MM.1S (cell line): ENCODE measurements around the gene ENO3.

ENCODE experiments used
- DNase-seq: peaks from one replicate; pipeline ENCODE4 v3.0.0-alpha.2; 2015
- H2AFZ ChIP-seq: fragments of 300-600 bp; sonication (generic); 2 replicates; pipeline ENCODE4 v1.6.0; 2016; ENCODE audit warnings: antibody characterized with exemption, low read length
- H3F3A ChIP-seq: fragments of 300-600 bp; sonication (generic); 2 replicates; pipeline ENCODE4 v1.6.1; 2016; ENCODE audit warnings: mild to moderate bottlenecking, antibody characterized with exemption, low read length, moderate library complexity, mixed read lengths; ENCODE audit not compliant: insufficient read depth
- H3K27ac ChIP-seq: fragments of 300-600 bp; sonication (generic); 2 replicates; pipeline ENCODE4 v1.5.1; 2016; ENCODE audit warnings: mild to moderate bottlenecking, low read length
- H3K27me3 ChIP-seq: fragments of 300-600 bp; sonication (generic); replicated peaks from 2 replicates; pipeline ENCODE4 v1.6.0; 2016; ENCODE audit warnings: low read length; ENCODE audit not compliant: insufficient read depth
- H3K36me3 ChIP-seq: fragments of 300-600 bp; sonication (generic); replicated peaks from 2 replicates; pipeline ENCODE4 v1.6.1; 2016; ENCODE audit warnings: mild to moderate bottlenecking, low read length, mixed read lengths; ENCODE audit not compliant: insufficient read depth
- H3K4me1 ChIP-seq: fragments of 300-600 bp; sonication (generic); 2 replicates; pipeline ENCODE4 v1.6.1; 2016; ENCODE audit warnings: low read length, mixed read lengths
- H3K4me2 ChIP-seq: fragments of 300-600 bp; sonication (generic); 2 replicates; pipeline ENCODE4 v1.6.0; 2016; ENCODE audit warnings: low read depth, low read length
- H3K4me3 ChIP-seq: fragments of 300-600 bp; sonication (generic); 2 replicates; pipeline ENCODE4 v1.5.1; 2016; ENCODE audit warnings: low read length, mixed read lengths
- H3K79me2 ChIP-seq: fragments of 300-600 bp; sonication (generic); 2 replicates; pipeline ENCODE4 v1.6.1; 2016; ENCODE audit warnings: mixed run types, low read length, mixed read lengths
- H3K9ac ChIP-seq: fragments of 300-600 bp; sonication (generic); 2 replicates; pipeline ENCODE4 v1.6.1; 2016; ENCODE audit warnings: low read length, mixed read lengths
- H3K9me2 ChIP-seq: fragments of 300-600 bp; sonication (generic); replicated peaks from 2 replicates; pipeline ENCODE4 v1.6.1; 2016; ENCODE audit warnings: mild to moderate bottlenecking, low read length, mixed read lengths; ENCODE audit not compliant: insufficient read depth
- H3K9me3 ChIP-seq: fragments of 300-600 bp; sonication (generic); replicated peaks from 2 replicates; pipeline ENCODE4 v1.6.1; 2016; ENCODE audit warnings: mild to moderate bottlenecking, low read length, mixed read lengths; ENCODE audit not compliant: insufficient read depth
- H4K20me1 ChIP-seq: fragments of 300-600 bp; sonication (generic); 2 replicates; pipeline ENCODE4 v1.6.1; 2016; ENCODE audit warnings: mild to moderate bottlenecking, low read length, moderate library complexity, mixed read lengths; ENCODE audit not compliant: insufficient read depth
- EZH2 ChIP-seq: fragments of 300-600 bp; sonication (generic); optimal IDR thresholded peaks from 2 replicates; pipeline ENCODE3; 2017; ENCODE audit warnings: low read depth, mild to moderate bottlenecking, antibody characterized with exemption, low read length, mixed read lengths
- EZH2phosphoT487 ChIP-seq: fragments of 300-600 bp; sonication (generic); IDR thresholded peaks from 2 replicates; pipeline ENCODE4 v1.6.1; 2018; ENCODE audit warnings: antibody characterized with exemption, low read length
- TF ChIP-seq, protein P1 (sequence below): fragments of 300-600 bp; sonication (generic); IDR thresholded peaks from 2 replicates; pipeline ENCODE4 v1.5.1; 2016; ENCODE audit warnings: antibody characterized with exemption, low read length, mixed read lengths

The ENO3 gene

DNA sequence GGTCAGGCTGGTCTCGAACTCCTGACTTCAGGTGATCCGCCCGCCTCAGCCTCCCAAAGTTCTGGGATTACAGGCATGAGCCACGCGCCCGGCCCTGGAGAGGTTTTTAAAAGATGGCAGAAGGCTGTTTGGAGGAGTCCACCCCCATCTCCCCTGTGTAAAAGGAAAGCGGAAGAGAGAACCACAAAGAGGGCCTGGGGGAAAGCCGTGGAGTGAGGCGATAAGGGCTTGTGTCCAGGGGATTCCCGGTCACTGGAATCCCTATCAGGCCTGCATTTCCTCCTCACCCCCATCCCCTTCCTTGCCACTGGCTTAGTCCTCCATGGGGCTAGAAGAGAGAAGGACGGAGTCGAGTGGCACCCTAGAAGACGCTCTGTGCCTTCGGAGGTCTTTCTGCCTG is 19.0 kb upstream of the ENO3 start, which contains the start of gene GP1BA:
Gene GP1BA, plus strand, starts transcription at position 315 of the 400 bp plus-strand sequence. CDS start 328 bp downstream, outside the sequence.
- Histone ChIP-seq H3K27me3 (no peaks in the 10 kb centered on the region), H3K9me2 (no peaks in the 10 kb centered on the region), H3K36me3 (no peaks in the 10 kb centered on the region), H3K9ac (no peak within 1 kb of the TSS), H2AFZ (no peak within 1 kb of the TSS), H3K4me2 (no peak within 1 kb of the TSS), H3F3A (peaks cover 9% of the 10 kb centered on the region), H4K20me1 (no peaks in the 10 kb centered on the region), H3K9me3 (no peaks in the 10 kb centered on the region), H3K79me2 (no peaks in the 10 kb centered on the region), H3K4me1 (peaks cover 9% of the 10 kb centered on the region), H3K27ac (no peak within 1 kb of the TSS), H3K4me3 (no peak within 1 kb of the TSS)
- no peak for DNase-seq
- TF ChIP-seq, protein P1, sequence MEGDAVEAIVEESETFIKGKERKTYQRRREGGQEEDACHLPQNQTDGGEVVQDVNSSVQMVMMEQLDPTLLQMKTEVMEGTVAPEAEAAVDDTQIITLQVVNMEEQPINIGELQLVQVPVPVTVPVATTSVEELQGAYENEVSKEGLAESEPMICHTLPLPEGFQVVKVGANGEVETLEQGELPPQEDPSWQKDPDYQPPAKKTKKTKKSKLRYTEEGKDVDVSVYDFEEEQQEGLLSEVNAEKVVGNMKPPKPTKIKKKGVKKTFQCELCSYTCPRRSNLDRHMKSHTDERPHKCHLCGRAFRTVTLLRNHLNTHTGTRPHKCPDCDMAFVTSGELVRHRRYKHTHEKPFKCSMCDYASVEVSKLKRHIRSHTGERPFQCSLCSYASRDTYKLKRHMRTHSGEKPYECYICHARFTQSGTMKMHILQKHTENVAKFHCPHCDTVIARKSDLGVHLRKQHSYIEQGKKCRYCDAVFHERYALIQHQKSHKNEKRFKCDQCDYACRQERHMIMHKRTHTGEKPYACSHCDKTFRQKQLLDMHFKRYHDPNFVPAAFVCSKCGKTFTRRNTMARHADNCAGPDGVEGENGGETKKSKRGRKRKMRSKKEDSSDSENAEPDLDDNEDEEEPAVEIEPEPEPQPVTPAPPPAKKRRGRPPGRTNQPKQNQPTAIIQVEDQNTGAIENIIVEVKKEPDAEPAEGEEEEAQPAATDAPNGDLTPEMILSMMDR = no peak
- no peak for TF ChIP-seq EZH2phosphoT487
- no peak for TF ChIP-seq EZH2

DNA sequence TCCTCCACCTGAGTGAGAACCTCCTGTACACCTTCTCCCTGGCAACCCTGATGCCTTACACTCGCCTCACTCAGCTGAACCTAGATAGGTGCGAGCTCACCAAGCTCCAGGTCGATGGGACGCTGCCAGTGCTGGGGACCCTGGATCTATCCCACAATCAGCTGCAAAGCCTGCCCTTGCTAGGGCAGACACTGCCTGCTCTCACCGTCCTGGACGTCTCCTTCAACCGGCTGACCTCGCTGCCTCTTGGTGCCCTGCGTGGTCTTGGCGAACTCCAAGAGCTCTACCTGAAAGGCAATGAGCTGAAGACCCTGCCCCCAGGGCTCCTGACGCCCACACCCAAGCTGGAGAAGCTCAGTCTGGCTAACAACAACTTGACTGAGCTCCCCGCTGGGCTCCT is 18.2 kb upstream of the ENO3 start:
- H3K79me2 ChIP-seq = peaks cover 6% of the 10 kb centered on the region; the same call in 1 of the 2 replicates
- H3K4me3 ChIP-seq = no peak overlapping the region
- no peak overlapping the region for H3K27ac ChIP-seq
- no peaks in the 10 kb centered on the region for H3K9me2 ChIP-seq
- no peak overlapping the region for H2AFZ ChIP-seq
- H3K4me1 ChIP-seq = peaks cover 9% of the 10 kb centered on the region
- H3K9ac ChIP-seq = no peak overlapping the region
- no peaks in the 10 kb centered on the region for H3K9me3 ChIP-seq
- no peak for DNase-seq
- H4K20me1 ChIP-seq = no peaks in the 10 kb centered on the region
- TF ChIP-seq, protein P1 = no peak
- no peak for TF ChIP-seq EZH2phosphoT487
- no peak for TF ChIP-seq EZH2
- H3F3A ChIP-seq = peaks cover 9% of the 10 kb centered on the region
- H3K36me3 ChIP-seq = no peaks in the 10 kb centered on the region
- H3K27me3 ChIP-seq = no peaks in the 10 kb centered on the region
- no peak overlapping the region for H3K4me2 ChIP-seq

DNA sequence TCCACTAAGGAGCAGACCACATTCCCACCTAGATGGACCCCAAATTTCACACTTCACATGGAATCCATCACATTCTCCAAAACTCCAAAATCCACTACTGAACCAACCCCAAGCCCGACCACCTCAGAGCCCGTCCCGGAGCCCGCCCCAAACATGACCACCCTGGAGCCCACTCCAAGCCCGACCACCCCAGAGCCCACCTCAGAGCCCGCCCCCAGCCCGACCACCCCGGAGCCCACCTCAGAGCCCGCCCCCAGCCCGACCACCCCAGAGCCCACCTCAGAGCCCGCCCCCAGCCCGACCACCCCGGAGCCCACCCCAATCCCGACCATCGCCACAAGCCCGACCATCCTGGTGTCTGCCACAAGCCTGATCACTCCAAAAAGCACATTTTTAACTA is 17.3 kb upstream of the ENO3 start:
- Histone ChIP-seq H3K9me3 (no peaks in the 10 kb centered on the region), H3K9me2 (no peaks in the 10 kb centered on the region), H3K9ac (no peak overlapping the region), H2AFZ (no peak overlapping the region), H3K36me3 (no peaks in the 10 kb centered on the region), H4K20me1 (no peaks in the 10 kb centered on the region), H3K4me2 (no peak overlapping the region), H3K4me1 (peaks cover 14% of the 10 kb centered on the region), H3K79me2 (peaks cover 14% of the 10 kb centered on the region), H3K27me3 (no peaks in the 10 kb centered on the region), H3F3A (peaks cover 9% of the 10 kb centered on the region), H3K27ac (no peak overlapping the region), H3K4me3 (no peak overlapping the region)
- no peak for TF ChIP-seq EZH2
- no peak for TF ChIP-seq EZH2phosphoT487
- TF ChIP-seq, protein P1 = no peak
- no peak for DNase-seq
